Esophagus muscularis mucosa (tissue), 3 donors: Measurements from ENCODE around the gene TMEM150A.
"Not testable (repeated sequence)": the region's sequence is repeated elsewhere in the genome, so short reads cannot be mapped to it uniquely, and the experiment has no call there.

Experiments
- CTCF ChIP-seq, 3 experiments: fragments of 200-600 bp in 2 of 3; fragments of 450-650 bp in 1 of 3; sonication (generic) in 2 of 3; IDR thresholded peaks; one replicate each; pipeline ENCODE4 v1.5.1; 2017 to 2019; ENCODE audit warnings: antibody characterized with exemption in 3 of 3, mild to moderate bottlenecking in 2 of 3, moderate library complexity in 1 of 3
- POLR2A ChIP-seq: fragments of 450-650 bp; IDR thresholded peaks from one replicate; pipeline ENCODE4 v1.6.1; 2017; ENCODE audit warnings: antibody characterized with exemption, moderate library complexity, mild to moderate bottlenecking, low read depth

GRCh38 chr2:85614757-85615156 lies 12.3 kb upstream of the TMEM150A start:
- not testable (repeated sequence) for TF ChIP-seq CTCF (IDR thresholded peaks at IDR 0.05); POLR2A
